ENCODE measurements around the gene VGF. TPM values are rescaled to one million over a fixed set of nuclear protein-coding genes. Genes with fewer than 3 reads are reported as not detected.

VGF gene
- total RNA-seq, 1 donor from 2014 or later = 0.77 TPM

GRCh38 chr7:101169110-101169837 is 3.9 kb upstream of the VGF start:
- TF ChIP-seq CTCF (IDR thresholded peaks at IDR 0.05; ENCODE audit: unreplicated experiment) = no peak
- Mint-ChIP-seq H3K27me3 (ENCODE audit: unreplicated experiment) (peaks cover 56% of the 10 kb centered on the region), H3K4me1 (ENCODE audit: unreplicated experiment) (peaks cover 32% of the 10 kb centered on the region), H3K4me3 (ENCODE audit: unreplicated experiment) (peak overlapping the region; percentile 79), H3K36me3 (ENCODE audit: low read depth, unreplicated experiment) (peaks cover 7% of the 10 kb centered on the region), H3K27ac (ENCODE audit: unreplicated experiment) (peak overlapping the region; percentile 48), H3K9me3 (ENCODE audit: unreplicated experiment) (no peaks in the 10 kb centered on the region)
- no peak for DNase-seq (ENCODE audit: low spot score)

GRCh38 chr7:101168412-101169049 is 3.2 kb upstream of the VGF start:
- no peak overlapping the region for H3K27ac Mint-ChIP-seq (ENCODE audit: unreplicated experiment)
- H3K4me3 Mint-ChIP-seq (ENCODE audit: unreplicated experiment) = peak overlapping the region; percentile 44

GRCh38 chr7:101167645-101168411 is 2.5 kb upstream of the VGF start:
- peaks cover 7% of the 10 kb centered on the region for H3K36me3 Mint-ChIP-seq (ENCODE audit: low read depth, unreplicated experiment)
- H3K9me3 Mint-ChIP-seq (ENCODE audit: unreplicated experiment) = no peaks in the 10 kb centered on the region
- peaks cover 47% of the 10 kb centered on the region for H3K27me3 Mint-ChIP-seq (ENCODE audit: unreplicated experiment)
- H3K4me3 Mint-ChIP-seq (ENCODE audit: unreplicated experiment) = peak overlapping the region; percentile 44
- no peak for DNase-seq (ENCODE audit: low spot score)
- H3K27ac Mint-ChIP-seq (ENCODE audit: unreplicated experiment) = no peak overlapping the region
- peaks cover 32% of the 10 kb centered on the region for H3K4me1 Mint-ChIP-seq (ENCODE audit: unreplicated experiment)
- no peak for TF ChIP-seq CTCF (IDR thresholded peaks at IDR 0.05; ENCODE audit: unreplicated experiment)

More at GRCh38 chr7:101168412-101169049, 3.2 kb upstream of the VGF start:
- H3K27me3 Mint-ChIP-seq (ENCODE audit: unreplicated experiment) = peaks cover 50% of the 10 kb centered on the region
- H3K36me3 Mint-ChIP-seq (ENCODE audit: low read depth, unreplicated experiment) = peaks cover 7% of the 10 kb centered on the region
- DNase-seq (ENCODE audit: low spot score) = no peak
- H3K4me1 Mint-ChIP-seq (ENCODE audit: unreplicated experiment) = peaks cover 32% of the 10 kb centered on the region
- TF ChIP-seq CTCF (IDR thresholded peaks at IDR 0.05; ENCODE audit: unreplicated experiment) = no peak
- H3K9me3 Mint-ChIP-seq (ENCODE audit: unreplicated experiment) = no peaks in the 10 kb centered on the region

- Mint-ChIP-seq H3K4me1 (ENCODE audit: unreplicated experiment) (peaks cover 35% of the 10 kb centered on the region), H3K27ac (ENCODE audit: unreplicated experiment) (peak overlapping the region; percentile 9), H3K9me3 (ENCODE audit: unreplicated experiment) (no peaks in the 10 kb centered on the region), H3K27me3 (ENCODE audit: unreplicated experiment) (peaks cover 50% of the 10 kb centered on the region), H3K4me3 (ENCODE audit: unreplicated experiment) (no peak overlapping the region), H3K36me3 (ENCODE audit: low read depth, unreplicated experiment) (peaks cover 7% of the 10 kb centered on the region)
- DNase-seq (ENCODE audit: low spot score) = no peak
- no peak for TF ChIP-seq CTCF (IDR thresholded peaks at IDR 0.05; ENCODE audit: unreplicated experiment)
These were observed 1.7 kb upstream of the VGF start for GRCh38 chr7:101166909-101167644.
